ENCODE data around the gene GSPT1.
A peak's percentile ranks its signal among the peaks of the same experiment; 100 is the strongest.
"Not testable (repeated sequence)": the region's sequence is repeated elsewhere in the genome, so short reads cannot be mapped to it uniquely, and the experiment has no call there.

The GSPT1 gene

GRCh38 chr16:11851294-11852091 is 64.3 kb downstream of the GSPT1 start, which contains the start of gene RSL1D1:
TSS of gene RSL1D1 (minus strand) at chr16:11851542. CDS start at chr16:11851512, 30 bp downstream.
- DNase-seq = peak; percentile 86

- no peak for DNase-seq
Measured at GRCh38 chr16:11848842-11849241, 66.9 kb downstream of the GSPT1 start.

GRCh38 chr16:11844499-11844898 is 71.3 kb downstream of the GSPT1 start:
- DNase-seq = no peak

GRCh38 chr16:11843861-11844260 is 71.9 kb downstream of the GSPT1 start:
- no peak for DNase-seq

GRCh38 chr16:11843206-11843605 is 72.5 kb downstream of the GSPT1 start:
- no peak for DNase-seq

- no peak for DNase-seq
Measured at GRCh38 chr16:11841026-11841425, 74.7 kb downstream of the GSPT1 start.

- peak; percentile 39 for DNase-seq
Measured at GRCh38 chr16:11836650-11837244, 79.0 kb downstream of the GSPT1 start.

- no peak for DNase-seq
Measured at GRCh38 chr16:11835891-11836649, 79.7 kb downstream of the GSPT1 start.

- no peak for DNase-seq
Measured at GRCh38 chr16:11835309-11835708, 80.4 kb downstream of the GSPT1 start.

- no peak for DNase-seq
Measured at GRCh38 chr16:11833951-11834695, 81.6 kb downstream of the GSPT1 start.

- no peak for DNase-seq
Measured at GRCh38 chr16:11828696-11829095, 87.1 kb downstream of the GSPT1 start.

- DNase-seq = not testable (repeated sequence)
Measured at GRCh38 chr16:11825520-11826165, 90.1 kb downstream of the GSPT1 start.

GRCh38 chr16:11824362-11824761 is 91.4 kb downstream of the GSPT1 start:
- DNase-seq = no peak

- not testable (repeated sequence) for DNase-seq
Measured at GRCh38 chr16:11823645-11824044, 92.1 kb downstream of the GSPT1 start.

- DNase-seq = no peak
Measured at GRCh38 chr16:11819798-11820197, 96.0 kb downstream of the GSPT1 start.

- DNase-seq = not testable (repeated sequence)
Measured at GRCh38 chr16:11818970-11819369, 96.8 kb downstream of the GSPT1 start.

Measured in amniotic stem cell (primary cell).